ENCODE data around the gene UGT2A1.

The UGT2A1 gene

GRCh38 chr4:69584135-69584534, 68.9 kb downstream of the UGT2A1 start:
- no peak overlapping the region for H3K4me3 ChIP-seq (ENCODE audit: low read depth, low read length)
- TF ChIP-seq MAX (IDR thresholded peaks at IDR 0.05; ENCODE audit: low read depth, low read length): no peak
- no peak for TF ChIP-seq CTCF (IDR thresholded peaks at IDR 0.05; ENCODE audit: low read depth, low read length)
- TF ChIP-seq MYC (IDR thresholded peaks at IDR 0.05; ENCODE audit: low read depth, low read length): no peak
- no peak for TF ChIP-seq POLR2A (IDR thresholded peaks at IDR 0.05; ENCODE audit: extremely low read depth, insufficient read length)
- DNase-seq (ENCODE audit: low read depth): no peak

- no peak for DNase-seq (ENCODE audit: low read depth)
- no peak for TF ChIP-seq MYC (IDR thresholded peaks at IDR 0.05; ENCODE audit: low read depth, low read length)
- TF ChIP-seq MAX (IDR thresholded peaks at IDR 0.05; ENCODE audit: low read depth, low read length): 0 out of 2 replicates have a peak, but pooled peaks have one; percentile 2
- no peak for TF ChIP-seq CTCF (IDR thresholded peaks at IDR 0.05; ENCODE audit: low read depth, low read length)
- no peak overlapping the region for H3K4me3 ChIP-seq (ENCODE audit: low read depth, low read length)
Measured at GRCh38 chr4:69583543-69583942, 69.5 kb downstream of the UGT2A1 start.

- no peak for TF ChIP-seq MAX (IDR thresholded peaks at IDR 0.05; ENCODE audit: low read depth, low read length)
- no peak for TF ChIP-seq POLR2A (IDR thresholded peaks at IDR 0.05; ENCODE audit: extremely low read depth, insufficient read length)
- no peak for TF ChIP-seq CTCF (IDR thresholded peaks at IDR 0.05; ENCODE audit: low read depth, low read length)
- no peak for TF ChIP-seq MYC (IDR thresholded peaks at IDR 0.05; ENCODE audit: low read depth, low read length)
- DNase-seq (ENCODE audit: low read depth): no peak
- H3K4me3 ChIP-seq (ENCODE audit: low read depth, low read length): no peak overlapping the region
Measured at GRCh38 chr4:69577245-69577644, 75.8 kb downstream of the UGT2A1 start.

GRCh38 chr4:69576251-69576877, 76.7 kb downstream of the UGT2A1 start:
- no peak for DNase-seq (ENCODE audit: low read depth)
- H3K4me3 ChIP-seq (ENCODE audit: low read depth, low read length): no peak overlapping the region
- no peak for TF ChIP-seq MAX (IDR thresholded peaks at IDR 0.05; ENCODE audit: low read depth, low read length)
- no peak for TF ChIP-seq MYC (IDR thresholded peaks at IDR 0.05; ENCODE audit: low read depth, low read length)
- TF ChIP-seq CTCF (IDR thresholded peaks at IDR 0.05; ENCODE audit: low read depth, low read length): no peak
- no peak for TF ChIP-seq POLR2A (IDR thresholded peaks at IDR 0.05; ENCODE audit: extremely low read depth, insufficient read length)

- TF ChIP-seq CTCF (IDR thresholded peaks at IDR 0.05; ENCODE audit: low read depth, low read length) (no peak), MAX (IDR thresholded peaks at IDR 0.05; ENCODE audit: low read depth, low read length) (no peak), MYC (IDR thresholded peaks at IDR 0.05; ENCODE audit: low read depth, low read length) (no peak), POLR2A (IDR thresholded peaks at IDR 0.05; ENCODE audit: extremely low read depth, insufficient read length) (no peak)
- no peak for DNase-seq (ENCODE audit: low read depth)
Measured at GRCh38 chr4:69568787-69569186, 84.3 kb downstream of the UGT2A1 start.

More at GRCh38 chr4:69568787-69569186, 84.3 kb downstream of the UGT2A1 start:
- no peak overlapping the region for H3K4me3 ChIP-seq (ENCODE audit: low read depth, low read length)

Data from NB4 (cell line).